Measurements from ENCODE around the gene ZNF141.
"Not testable (repeated sequence)": the region's sequence is repeated elsewhere in the genome, so short reads cannot be mapped to it uniquely, and the experiment has no call there.

Gene ZNF141

GRCh38 chr4:337143-337931 lies at the start of gene ZNF141:
ZNF141 (plus strand) TSS chr4:337814; CDS start chr4:337984, 170 bp downstream.
- peak within 1 kb of the TSS; percentile 91 for H3K4me3 ChIP-seq (ENCODE audit: low read depth, low read length)
- TF ChIP-seq CTCF (IDR thresholded peaks at IDR 0.05; ENCODE audit: low read depth, low read length), result no peak

- H3K4me3 ChIP-seq (ENCODE audit: low read depth, low read length), result no peak overlapping the region
- no peak for TF ChIP-seq CTCF (IDR thresholded peaks at IDR 0.05; ENCODE audit: low read depth, low read length)
Observed at GRCh38 chr4:288891-289290, 48.7 kb upstream of the ZNF141 start.

DNA sequence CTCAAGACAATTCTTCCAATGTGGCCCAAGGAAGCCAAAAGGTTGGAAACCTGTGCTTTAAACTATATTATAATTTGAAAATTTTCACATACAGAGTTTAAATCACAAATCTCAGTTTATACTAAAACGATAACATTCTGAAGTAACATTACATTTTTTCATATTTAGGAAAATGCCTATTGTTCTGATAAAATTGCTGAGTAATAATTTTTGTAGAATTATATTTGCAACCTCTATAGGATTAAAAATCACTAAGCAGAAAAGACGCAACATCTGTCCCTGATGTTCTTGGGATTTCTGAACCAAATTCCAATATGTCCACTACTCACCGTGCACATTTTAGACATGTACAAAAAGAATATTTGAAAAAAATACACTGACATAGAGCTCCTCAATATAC lies 42.9 kb upstream of the ZNF141 start:
- H3K4me3 ChIP-seq (ENCODE audit: low read depth, low read length), result no peak overlapping the region
- no peak for TF ChIP-seq CTCF (IDR thresholded peaks at IDR 0.05; ENCODE audit: low read depth, low read length)

- no peak for TF ChIP-seq CTCF (IDR thresholded peaks at IDR 0.05; ENCODE audit: low read depth, low read length)
- no peak overlapping the region for H3K4me3 ChIP-seq (ENCODE audit: low read depth, low read length)
Observed at GRCh38 chr4:302381-302780, 35.2 kb upstream of the ZNF141 start.

DNA sequence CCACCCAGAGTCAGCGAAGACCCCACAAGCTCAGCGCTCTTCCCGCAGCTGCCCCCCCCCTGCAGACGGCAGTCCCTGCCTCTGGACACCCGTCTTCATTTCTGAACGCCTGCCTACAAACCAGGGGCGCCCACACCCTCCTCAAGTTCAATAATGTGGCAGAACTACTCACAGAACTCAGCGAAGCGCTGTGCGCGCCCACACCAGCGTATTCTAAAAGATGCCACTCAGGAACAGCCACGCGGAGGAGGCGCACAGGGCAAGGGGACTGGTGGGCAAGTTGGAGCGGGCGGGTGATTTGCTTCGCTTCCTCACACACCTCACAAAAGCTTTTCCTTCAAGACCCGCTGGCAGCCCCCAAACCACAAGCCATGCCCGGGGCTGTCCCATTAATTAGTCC lies 33.1 kb upstream of the ZNF141 start:
- not testable (repeated sequence) for H3K4me3 ChIP-seq (ENCODE audit: low read depth, low read length)

DNA sequence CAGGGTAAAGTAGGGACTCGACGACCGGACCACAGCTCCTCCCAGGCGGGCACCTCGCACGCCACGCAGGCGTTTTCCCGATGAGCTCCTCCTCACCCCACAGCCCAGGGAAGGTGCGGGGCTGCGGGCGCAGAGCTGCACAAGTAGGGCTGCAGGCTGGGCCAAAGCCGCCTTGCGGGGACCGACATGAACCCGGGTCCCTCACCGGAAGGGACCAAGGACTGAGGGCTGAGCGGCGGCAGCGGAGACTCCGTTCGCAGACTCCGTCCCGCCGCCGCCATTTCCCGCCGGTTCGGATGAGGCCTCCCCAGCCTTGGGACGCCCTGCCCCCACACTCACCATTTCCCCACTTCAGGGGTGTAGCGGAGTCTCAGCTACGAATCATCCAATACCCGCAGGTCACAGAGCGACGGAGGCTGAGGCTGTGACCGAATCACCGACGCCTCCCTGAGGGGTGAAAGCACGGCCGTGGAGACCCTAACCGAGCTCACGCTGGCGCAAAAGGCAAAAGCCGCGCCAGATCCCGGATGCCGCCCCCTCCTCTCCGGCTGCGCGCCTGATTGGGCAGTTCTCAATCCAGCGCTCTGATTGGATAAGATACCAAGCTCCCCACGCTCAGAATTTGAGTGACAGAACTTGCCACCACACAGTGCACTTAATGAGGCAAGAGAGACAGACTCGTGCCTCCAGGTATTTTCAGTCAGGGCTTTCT lies 32.5 kb upstream of the ZNF141 start, which contains the start of gene ZNF732:
Gene ZNF732, minus strand, starts transcription at position 506 of the 712 bp plus-strand sequence. Its CDS starts 164 bp downstream, at position 342.
- TF ChIP-seq CTCF (IDR thresholded peaks at IDR 0.05; ENCODE audit: low read depth, low read length), result no peak
- H3K4me3 ChIP-seq (ENCODE audit: low read depth, low read length), result no peak within 1 kb of the TSS

DNA sequence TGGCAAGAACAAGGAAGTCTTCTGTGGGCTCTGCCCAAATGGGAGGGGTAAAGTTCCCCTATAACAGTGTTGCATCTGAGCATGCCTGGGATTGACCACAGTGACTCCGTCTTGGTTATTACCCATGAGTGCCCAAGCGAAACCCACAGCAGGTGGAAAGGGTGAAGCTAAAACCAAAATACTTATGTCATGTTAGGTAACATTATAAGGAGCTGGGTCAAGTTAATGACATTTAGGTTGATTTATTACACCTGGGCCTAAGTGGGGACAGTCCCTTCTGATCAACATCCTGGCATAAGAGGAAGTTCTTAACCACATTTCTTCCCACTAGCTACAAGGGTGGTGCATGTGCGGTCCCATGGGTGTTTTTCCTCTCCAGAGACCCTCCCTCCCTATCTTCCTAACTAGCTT lies 31.1 kb upstream of the ZNF141 start:
- TF ChIP-seq CTCF (IDR thresholded peaks at IDR 0.05; ENCODE audit: low read depth, low read length), result no peak

More for the DNA sequence above, 31.1 kb upstream of the ZNF141 start:
- no peak overlapping the region for H3K4me3 ChIP-seq (ENCODE audit: low read depth, low read length)

Measured in WI38 (cell line).